GM12878 (cell line): Measurements from ENCODE around the gene NACC1.

ENCODE experiments used
- EZH2 ChIP-seq: IDR thresholded peaks from 2 replicates; pipeline ENCODE4 v1.6.1; 2012; ENCODE audit warnings: low read depth, mild to moderate bottlenecking, control low read depth, inconsistent platforms, low read length, borderline replicate concordance; ENCODE audit not compliant: control insufficient read depth
- RBBP5 ChIP-seq: fragments of 200-600 bp; sonication (generic); conservative IDR thresholded peaks from 2 replicates; pipeline ENCODE4 v1.6.1; 2016
- RCOR1 ChIP-seq: conservative IDR thresholded peaks from 2 replicates; pipeline ENCODE4 v1.6.1; 2012; ENCODE audit warnings: low read depth, low read length, improper control_type of control experiment
- TCF7 ChIP-seq: IDR thresholded peaks from 2 replicates; pipeline ENCODE4 v1.6.1; 2014; ENCODE audit warnings: antibody characterized with exemption, borderline replicate concordance
- YBX1 ChIP-seq: fragments of 450-650 bp; IDR thresholded peaks from 2 replicates; pipeline ENCODE4 v1.6.1; 2016; ENCODE audit warnings: antibody characterized with exemption
- TF ChIP-seq, protein P1 (sequence below): IDR thresholded peaks from 2 replicates; pipeline ENCODE4 v1.6.1; 2012; ENCODE audit warnings: low read depth, low read length, improper control_type of control experiment
- TF ChIP-seq, protein P2 (sequence below): IDR thresholded peaks from 2 replicates; pipeline ENCODE4 v1.6.1; 2011; ENCODE audit warnings: low read depth, mild to moderate bottlenecking, low read length, moderate library complexity, borderline replicate concordance; ENCODE audit errors: extremely low read depth
- TF ChIP-seq, protein P3 (sequence below): fragments of 450-650 bp; IDR thresholded peaks from 2 replicates; pipeline ENCODE4 v1.6.1; 2017; ENCODE audit warnings: mild to moderate bottlenecking
- TF ChIP-seq, protein P4 (sequence below): fragments of 450-650 bp; IDR thresholded peaks from 2 replicates; pipeline ENCODE4 v1.6.1; 2017; ENCODE audit warnings: mild to moderate bottlenecking, moderate library complexity

DNA sequence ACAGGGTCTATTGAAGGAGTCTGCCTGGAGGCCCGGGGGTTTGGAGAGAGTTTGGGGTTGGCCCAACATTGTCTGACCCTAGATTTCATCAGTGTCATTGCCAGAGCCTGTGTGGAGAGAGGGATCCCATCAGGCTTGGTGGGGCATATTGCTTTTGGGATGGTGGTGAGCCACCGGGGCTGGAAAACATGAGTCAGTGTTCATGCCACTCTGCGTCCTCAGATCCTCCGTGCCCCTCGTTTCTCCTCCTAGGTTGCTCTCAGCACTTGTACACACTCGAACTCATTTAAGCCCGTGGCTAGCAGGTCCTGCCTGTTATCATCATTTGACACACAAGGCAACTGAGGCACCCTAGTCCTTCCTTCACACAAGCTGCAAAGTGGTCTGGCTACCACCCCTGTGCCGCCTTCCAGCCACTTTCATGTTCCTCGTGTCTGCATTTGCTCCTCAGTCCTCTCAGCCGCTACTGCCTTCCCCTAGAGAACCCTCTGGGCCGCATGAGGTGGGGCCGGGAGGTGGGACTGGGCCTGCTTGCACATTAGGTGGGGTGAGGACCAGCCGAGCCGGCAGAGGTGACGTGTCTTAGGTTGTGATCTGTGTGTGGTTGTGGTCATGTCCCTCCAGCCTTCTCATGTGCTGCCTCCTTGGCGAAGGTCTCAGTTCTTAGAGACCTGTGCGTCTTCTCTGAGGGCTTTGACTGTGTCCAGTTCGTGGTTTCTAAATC is 3.6 kb downstream of the NACC1 start:
- TF ChIP-seq, protein P1, sequence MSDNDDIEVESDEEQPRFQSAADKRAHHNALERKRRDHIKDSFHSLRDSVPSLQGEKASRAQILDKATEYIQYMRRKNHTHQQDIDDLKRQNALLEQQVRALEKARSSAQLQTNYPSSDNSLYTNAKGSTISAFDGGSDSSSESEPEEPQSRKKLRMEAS, result no peak
- TF ChIP-seq YBX1, result no peak
- no peak for TF ChIP-seq RBBP5
- TF ChIP-seq TCF7, result no peak
- TF ChIP-seq, protein P2, sequence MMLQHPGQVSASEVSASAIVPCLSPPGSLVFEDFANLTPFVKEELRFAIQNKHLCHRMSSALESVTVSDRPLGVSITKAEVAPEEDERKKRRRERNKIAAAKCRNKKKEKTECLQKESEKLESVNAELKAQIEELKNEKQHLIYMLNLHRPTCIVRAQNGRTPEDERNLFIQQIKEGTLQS, result no peak
- TF ChIP-seq, protein P3, sequence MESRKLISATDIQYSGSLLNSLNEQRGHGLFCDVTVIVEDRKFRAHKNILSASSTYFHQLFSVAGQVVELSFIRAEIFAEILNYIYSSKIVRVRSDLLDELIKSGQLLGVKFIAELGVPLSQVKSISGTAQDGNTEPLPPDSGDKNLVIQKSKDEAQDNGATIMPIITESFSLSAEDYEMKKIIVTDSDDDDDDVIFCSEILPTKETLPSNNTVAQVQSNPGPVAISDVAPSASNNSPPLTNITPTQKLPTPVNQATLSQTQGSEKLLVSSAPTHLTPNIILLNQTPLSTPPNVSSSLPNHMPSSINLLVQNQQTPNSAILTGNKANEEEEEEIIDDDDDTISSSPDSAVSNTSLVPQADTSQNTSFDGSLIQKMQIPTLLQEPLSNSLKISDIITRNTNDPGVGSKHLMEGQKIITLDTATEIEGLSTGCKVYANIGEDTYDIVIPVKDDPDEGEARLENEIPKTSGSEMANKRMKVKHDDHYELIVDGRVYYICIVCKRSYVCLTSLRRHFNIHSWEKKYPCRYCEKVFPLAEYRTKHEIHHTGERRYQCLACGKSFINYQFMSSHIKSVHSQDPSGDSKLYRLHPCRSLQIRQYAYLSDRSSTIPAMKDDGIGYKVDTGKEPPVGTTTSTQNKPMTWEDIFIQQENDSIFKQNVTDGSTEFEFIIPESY, result no peak
- TF ChIP-seq, protein P4, sequence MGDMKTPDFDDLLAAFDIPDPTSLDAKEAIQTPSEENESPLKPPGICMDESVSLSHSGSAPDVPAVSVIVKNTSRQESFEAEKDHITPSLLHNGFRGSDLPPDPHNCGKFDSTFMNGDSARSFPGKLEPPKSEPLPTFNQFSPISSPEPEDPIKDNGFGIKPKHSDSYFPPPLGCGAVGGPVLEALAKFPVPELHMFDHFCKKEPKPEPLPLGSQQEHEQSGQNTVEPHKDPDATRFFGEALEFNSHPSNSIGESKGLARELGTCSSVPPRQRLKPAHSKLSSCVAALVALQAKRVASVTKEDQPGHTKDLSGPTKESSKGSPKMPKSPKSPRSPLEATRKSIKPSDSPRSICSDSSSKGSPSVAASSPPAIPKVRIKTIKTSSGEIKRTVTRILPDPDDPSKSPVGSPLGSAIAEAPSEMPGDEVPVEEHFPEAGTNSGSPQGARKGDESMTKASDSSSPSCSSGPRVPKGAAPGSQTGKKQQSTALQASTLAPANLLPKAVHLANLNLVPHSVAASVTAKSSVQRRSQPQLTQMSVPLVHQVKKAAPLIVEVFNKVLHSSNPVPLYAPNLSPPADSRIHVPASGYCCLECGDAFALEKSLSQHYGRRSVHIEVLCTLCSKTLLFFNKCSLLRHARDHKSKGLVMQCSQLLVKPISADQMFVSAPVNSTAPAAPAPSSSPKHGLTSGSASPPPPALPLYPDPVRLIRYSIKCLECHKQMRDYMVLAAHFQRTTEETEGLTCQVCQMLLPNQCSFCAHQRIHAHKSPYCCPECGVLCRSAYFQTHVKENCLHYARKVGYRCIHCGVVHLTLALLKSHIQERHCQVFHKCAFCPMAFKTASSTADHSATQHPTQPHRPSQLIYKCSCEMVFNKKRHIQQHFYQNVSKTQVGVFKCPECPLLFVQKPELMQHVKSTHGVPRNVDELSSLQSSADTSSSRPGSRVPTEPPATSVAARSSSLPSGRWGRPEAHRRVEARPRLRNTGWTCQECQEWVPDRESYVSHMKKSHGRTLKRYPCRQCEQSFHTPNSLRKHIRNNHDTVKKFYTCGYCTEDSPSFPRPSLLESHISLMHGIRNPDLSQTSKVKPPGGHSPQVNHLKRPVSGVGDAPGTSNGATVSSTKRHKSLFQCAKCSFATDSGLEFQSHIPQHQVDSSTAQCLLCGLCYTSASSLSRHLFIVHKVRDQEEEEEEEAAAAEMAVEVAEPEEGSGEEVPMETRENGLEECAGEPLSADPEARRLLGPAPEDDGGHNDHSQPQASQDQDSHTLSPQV, result no peak
- TF ChIP-seq RCOR1, result no peak
- no peak for TF ChIP-seq EZH2
